Peyer's patch (tissue), 4 donors: ENCODE measurements around the gene ATP2B2.

Experiments used
- CTCF ChIP-seq, 6 experiments: fragments of 450-650 bp in 4 of 6; fragments of 200-600 bp in 2 of 6; sonication (generic) in 1 of 6; IDR thresholded peaks; one replicate each; pipeline ENCODE4 v1.5.1; 2017 to 2019; ENCODE audit warnings: antibody characterized with exemption in 6 of 6, mild to moderate bottlenecking in 3 of 6, moderate library complexity in 1 of 6
- POLR2A ChIP-seq, 2 donors: fragments of 450-650 bp; IDR thresholded peaks; one replicate each; pipeline ENCODE4 v1.5.1; 2017; ENCODE audit warnings: antibody characterized with exemption in 2 of 2, mild to moderate bottlenecking in 2 of 2, moderate library complexity in 2 of 2

GRCh38 chr3:10434144-10434937 lies 71.0 kb downstream of the ATP2B2 start:
- TF ChIP-seq CTCF (IDR thresholded peaks at IDR 0.05) (no peak), POLR2A (IDR thresholded peaks at IDR 0.05) (no peak)
